ENCODE measurements around the gene TMEM19. TPM values are rescaled to one million over a fixed set of nuclear protein-coding genes. Genes with fewer than 3 reads are reported as not detected.

TMEM19 gene
- total RNA-seq, 1 experiment from 2014 or later, result 29.6 TPM

DNA sequence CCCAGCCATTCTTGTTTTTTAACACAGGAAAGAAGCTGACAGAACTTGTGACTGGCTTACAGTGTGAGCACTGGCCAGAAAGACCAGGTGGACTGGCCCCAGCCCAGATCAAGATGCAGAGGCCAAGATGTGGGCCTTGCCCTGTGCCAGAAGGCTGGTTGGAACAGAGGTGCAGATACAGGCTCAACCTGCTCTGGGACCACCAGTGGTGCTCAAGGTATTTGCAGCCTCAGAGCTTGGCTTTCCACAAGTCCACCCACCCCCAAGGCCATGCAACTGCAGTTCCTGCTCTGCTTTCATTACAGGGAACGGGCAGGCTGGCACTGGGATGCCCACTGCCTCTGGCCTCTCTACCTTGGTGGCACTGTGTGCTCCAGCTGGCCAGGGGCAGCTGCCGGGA lies 45.6 kb upstream of the TMEM19 start:
- H3K9me3 Mint-ChIP-seq (ENCODE audit: low read depth, unreplicated experiment), result no peaks in the 10 kb centered on the region
- H3K4me1 Mint-ChIP-seq (ENCODE audit: low read depth, unreplicated experiment), result no peaks in the 10 kb centered on the region
- no peak overlapping the region for H3K27ac Mint-ChIP-seq (ENCODE audit: unreplicated experiment)
- peaks cover 63% of the 10 kb centered on the region for H3K36me3 Mint-ChIP-seq (ENCODE audit: insufficient read depth, unreplicated experiment)
- DNase-seq, result no peak
- BruUV-seq (replicated peaks), result no TSS peak
- TF ChIP-seq, protein P1, sequence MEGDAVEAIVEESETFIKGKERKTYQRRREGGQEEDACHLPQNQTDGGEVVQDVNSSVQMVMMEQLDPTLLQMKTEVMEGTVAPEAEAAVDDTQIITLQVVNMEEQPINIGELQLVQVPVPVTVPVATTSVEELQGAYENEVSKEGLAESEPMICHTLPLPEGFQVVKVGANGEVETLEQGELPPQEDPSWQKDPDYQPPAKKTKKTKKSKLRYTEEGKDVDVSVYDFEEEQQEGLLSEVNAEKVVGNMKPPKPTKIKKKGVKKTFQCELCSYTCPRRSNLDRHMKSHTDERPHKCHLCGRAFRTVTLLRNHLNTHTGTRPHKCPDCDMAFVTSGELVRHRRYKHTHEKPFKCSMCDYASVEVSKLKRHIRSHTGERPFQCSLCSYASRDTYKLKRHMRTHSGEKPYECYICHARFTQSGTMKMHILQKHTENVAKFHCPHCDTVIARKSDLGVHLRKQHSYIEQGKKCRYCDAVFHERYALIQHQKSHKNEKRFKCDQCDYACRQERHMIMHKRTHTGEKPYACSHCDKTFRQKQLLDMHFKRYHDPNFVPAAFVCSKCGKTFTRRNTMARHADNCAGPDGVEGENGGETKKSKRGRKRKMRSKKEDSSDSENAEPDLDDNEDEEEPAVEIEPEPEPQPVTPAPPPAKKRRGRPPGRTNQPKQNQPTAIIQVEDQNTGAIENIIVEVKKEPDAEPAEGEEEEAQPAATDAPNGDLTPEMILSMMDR (IDR thresholded peaks at IDR 0.05; ENCODE audit: unreplicated experiment), result no peak
- H3K4me3 Mint-ChIP-seq (ENCODE audit: low read depth, unreplicated experiment), result no peak overlapping the region
- CTCF ChIA-PET, result no interaction called here
- H3K27me3 Mint-ChIP-seq (ENCODE audit: unreplicated experiment), result no peaks in the 10 kb centered on the region
- intact Hi-C loops (cut with micrococcal nuclease; ENCODE audit: unreplicated experiment), result no loop called here

DNA sequence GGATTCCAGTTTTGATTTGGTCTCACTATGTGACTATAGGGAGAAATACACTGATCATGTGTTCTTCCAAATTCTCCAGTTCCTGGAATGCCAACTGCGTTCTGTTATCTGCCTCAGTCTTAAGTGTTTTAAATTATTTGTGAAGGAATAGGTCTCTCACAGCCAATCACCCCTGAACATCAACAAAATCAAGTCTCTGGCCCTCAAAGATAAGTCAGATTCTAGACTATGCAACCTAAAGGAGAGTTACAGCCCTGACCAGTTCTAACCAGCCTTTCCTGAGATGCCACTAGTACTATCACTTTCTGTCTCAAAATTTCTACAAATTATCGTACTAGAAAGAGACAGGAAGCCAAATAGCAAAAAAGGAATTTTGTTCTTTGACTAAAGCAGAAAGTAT lies 44.5 kb upstream of the TMEM19 start:
- no peak for DNase-seq
- Mint-ChIP-seq H3K27me3 (ENCODE audit: unreplicated experiment) (no peaks in the 10 kb centered on the region), H3K4me3 (ENCODE audit: low read depth, unreplicated experiment) (no peak overlapping the region), H3K9me3 (ENCODE audit: low read depth, unreplicated experiment) (no peaks in the 10 kb centered on the region), H3K27ac (ENCODE audit: unreplicated experiment) (no peak overlapping the region), H3K4me1 (ENCODE audit: low read depth, unreplicated experiment) (no peaks in the 10 kb centered on the region), H3K36me3 (ENCODE audit: insufficient read depth, unreplicated experiment) (peaks cover 57% of the 10 kb centered on the region)
- CTCF ChIA-PET, result no interaction called here
- TF ChIP-seq, protein P1 (IDR thresholded peaks at IDR 0.05; ENCODE audit: unreplicated experiment), result no peak
- BruUV-seq (replicated peaks), result no TSS peak
- intact Hi-C loops (cut with micrococcal nuclease; ENCODE audit: unreplicated experiment), result no loop called here

DNA sequence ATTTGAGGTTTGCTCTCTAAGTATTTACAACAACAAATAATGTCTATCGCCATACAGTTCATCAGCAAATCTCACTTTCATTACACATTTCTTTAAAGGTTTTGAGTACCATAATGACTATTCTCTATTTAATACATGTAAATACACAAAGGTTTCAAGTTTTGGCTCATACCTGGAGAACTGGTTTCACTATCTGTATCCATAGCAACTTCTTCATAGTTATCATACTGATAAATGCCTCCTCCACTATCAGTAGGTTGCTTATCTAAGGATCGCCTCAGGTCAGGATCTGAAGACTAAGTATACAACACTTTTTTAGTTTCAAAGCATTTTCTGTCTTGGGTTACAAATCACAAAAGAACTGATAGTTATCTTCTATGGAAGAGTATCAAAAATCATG lies 43.6 kb upstream of the TMEM19 start:
- no peak overlapping the region for H3K4me3 Mint-ChIP-seq (ENCODE audit: low read depth, unreplicated experiment)
- intact Hi-C loops (cut with micrococcal nuclease; ENCODE audit: unreplicated experiment), result no loop called here

DNA sequence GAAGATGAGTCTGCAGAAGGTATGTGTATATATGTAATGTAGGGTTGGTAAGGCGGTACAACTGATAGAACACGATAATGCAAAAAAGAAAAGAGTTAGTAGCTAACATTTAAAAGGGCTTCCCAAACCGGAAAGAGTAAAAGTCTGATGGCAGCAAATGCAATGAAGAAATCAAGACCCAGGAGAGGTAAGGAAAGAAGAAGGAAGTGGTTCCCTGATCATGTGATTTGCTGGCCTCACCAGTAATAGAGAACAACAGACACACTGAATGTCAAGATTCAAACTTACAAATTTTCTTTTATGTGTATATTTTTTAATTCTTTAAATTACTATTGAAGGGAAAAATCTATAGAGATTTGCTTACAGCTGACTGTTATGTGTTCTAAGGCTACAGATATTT lies 40.6 kb upstream of the TMEM19 start:
- H3K27ac Mint-ChIP-seq (ENCODE audit: unreplicated experiment), result no peak overlapping the region
- no peaks in the 10 kb centered on the region for H3K27me3 Mint-ChIP-seq (ENCODE audit: unreplicated experiment)
- peaks cover 52% of the 10 kb centered on the region for H3K36me3 Mint-ChIP-seq (ENCODE audit: insufficient read depth, unreplicated experiment)
- H3K4me1 Mint-ChIP-seq (ENCODE audit: low read depth, unreplicated experiment), result no peaks in the 10 kb centered on the region
- no peak overlapping the region for H3K4me3 Mint-ChIP-seq (ENCODE audit: low read depth, unreplicated experiment)
- TF ChIP-seq, protein P1 (IDR thresholded peaks at IDR 0.05; ENCODE audit: unreplicated experiment), result no peak
- intact Hi-C loops (cut with micrococcal nuclease; ENCODE audit: unreplicated experiment), result no loop called here
- no TSS peak for BruUV-seq (replicated peaks)
- no peaks in the 10 kb centered on the region for H3K9me3 Mint-ChIP-seq (ENCODE audit: low read depth, unreplicated experiment)
- CTCF ChIA-PET, result interaction anchor here (1.3 kb wide), 1 partner anchor 9 kb away, joined by 7 read pairs; no protein-coding TSS in a partner anchor
- no peak for DNase-seq

More for the DNA sequence above, 43.6 kb upstream of the TMEM19 start:
- CTCF ChIA-PET, result no interaction called here
- no peak overlapping the region for H3K27ac Mint-ChIP-seq (ENCODE audit: unreplicated experiment)
- peaks cover 59% of the 10 kb centered on the region for H3K36me3 Mint-ChIP-seq (ENCODE audit: insufficient read depth, unreplicated experiment)
- H3K27me3 Mint-ChIP-seq (ENCODE audit: unreplicated experiment), result no peaks in the 10 kb centered on the region
- TF ChIP-seq, protein P1 (IDR thresholded peaks at IDR 0.05; ENCODE audit: unreplicated experiment), result no peak
- no peak for DNase-seq
- no TSS peak for BruUV-seq (replicated peaks)
- no peaks in the 10 kb centered on the region for H3K4me1 Mint-ChIP-seq (ENCODE audit: low read depth, unreplicated experiment)
- no peaks in the 10 kb centered on the region for H3K9me3 Mint-ChIP-seq (ENCODE audit: low read depth, unreplicated experiment)

Measured in Calu3 (cell line).